ENCODE measurements around the gene RTP1.
"Not testable (repeated sequence)": the region's sequence is repeated elsewhere in the genome, so short reads cannot be mapped to it uniquely, and the experiment has no call there.

Gene RTP1

GRCh38 chr3:187197335-187197649, at the start of gene RTP1:
RTP1 (plus strand) TSS chr3:187197486; CDS start chr3:187197516, 30 bp downstream.
- no peak for DNase-seq (ENCODE audit: low read depth)

GRCh38 chr3:187150186-187150585, 47.1 kb upstream of the RTP1 start:
- DNase-seq (ENCODE audit: low read depth): no peak

GRCh38 chr3:187150599-187150998, 46.7 kb upstream of the RTP1 start:
- peak; percentile 54 for DNase-seq (ENCODE audit: low read depth)

GRCh38 chr3:187161556-187161955, 35.7 kb upstream of the RTP1 start:
- no peak for DNase-seq (ENCODE audit: low read depth)

GRCh38 chr3:187162265-187162953, 34.9 kb upstream of the RTP1 start:
- no peak for DNase-seq (ENCODE audit: low read depth)

- no peak for DNase-seq (ENCODE audit: low read depth)
These were observed 32.1 kb upstream of the RTP1 start for GRCh38 chr3:187165144-187165543.

GRCh38 chr3:187166750-187167149, 30.5 kb upstream of the RTP1 start:
- no peak for DNase-seq (ENCODE audit: low read depth)

- DNase-seq (ENCODE audit: low read depth): no peak
These were observed 29.5 kb upstream of the RTP1 start for GRCh38 chr3:187167777-187168176.

GRCh38 chr3:187169231-187169960, 27.9 kb upstream of the RTP1 start:
- no peak for DNase-seq (ENCODE audit: low read depth)

- not testable (repeated sequence) for DNase-seq (ENCODE audit: low read depth)
These were observed 26.4 kb upstream of the RTP1 start for GRCh38 chr3:187170911-187171310.

GRCh38 chr3:187172929-187173328, 24.4 kb upstream of the RTP1 start:
- DNase-seq (ENCODE audit: low read depth): no peak

GRCh38 chr3:187181454-187182170, 15.7 kb upstream of the RTP1 start:
- no peak for DNase-seq (ENCODE audit: low read depth)

GRCh38 chr3:187183210-187183862, 13.9 kb upstream of the RTP1 start:
- DNase-seq (ENCODE audit: low read depth): no peak

GRCh38 chr3:187183903-187184302, 13.4 kb upstream of the RTP1 start:
- no peak for DNase-seq (ENCODE audit: low read depth)

GRCh38 chr3:187185759-187186158, 11.5 kb upstream of the RTP1 start:
- DNase-seq (ENCODE audit: low read depth): no peak

- no peak for DNase-seq (ENCODE audit: low read depth)
These were observed 10.9 kb upstream of the RTP1 start for GRCh38 chr3:187186375-187186774.

GRCh38 chr3:187186801-187187421, 10.4 kb upstream of the RTP1 start:
- no peak for DNase-seq (ENCODE audit: low read depth)

- DNase-seq (ENCODE audit: low read depth): no peak
These were observed 8.4 kb upstream of the RTP1 start for GRCh38 chr3:187188931-187189330.

- no peak for DNase-seq (ENCODE audit: low read depth)
These were observed 6.0 kb upstream of the RTP1 start for GRCh38 chr3:187191271-187191670.

GRCh38 chr3:187193181-187193580, 4.1 kb upstream of the RTP1 start:
- DNase-seq (ENCODE audit: low read depth): no peak

GRCh38 chr3:187196573-187197334, 532 bp upstream of the RTP1 start:
- no peak for DNase-seq (ENCODE audit: low read depth)

All from activated T-cell treated with anti-CD3 and anti-CD28 coated beads for 48 hours (primary cell).